GM12873 (cell line): ENCODE results near the gene TRDN.

Source experiments
- TF ChIP-seq, protein P1 (sequence below): IDR thresholded peaks from 2 replicates; pipeline ENCODE4 v1.5.1; 2012; ENCODE audit warnings: low read depth, mild to moderate bottlenecking, moderate library complexity, low read length, control low read depth; ENCODE audit not compliant: insufficient read depth; ENCODE audit errors: missing control alignments

The TRDN gene

DNA sequence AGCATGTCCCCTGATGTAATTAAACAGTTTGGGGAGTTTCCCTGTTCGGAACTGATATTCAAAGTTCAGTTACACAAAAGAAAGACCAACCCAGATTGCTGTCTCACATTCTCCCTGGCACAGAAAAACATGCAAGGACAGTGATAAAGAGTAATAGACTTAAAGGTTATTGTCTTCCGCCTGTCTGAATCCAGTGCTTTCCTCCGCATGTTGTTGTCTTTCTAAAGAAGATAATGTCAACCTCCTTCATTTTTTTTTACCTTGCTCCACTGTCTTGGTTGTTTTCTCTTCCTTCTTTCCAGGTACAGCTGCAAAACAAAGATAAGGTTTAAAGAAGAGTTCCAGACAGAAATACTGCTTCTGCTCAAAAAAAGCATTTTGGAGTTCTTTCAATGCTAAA lies 284.5 kb downstream of the TRDN start:
- TF ChIP-seq, protein P1, sequence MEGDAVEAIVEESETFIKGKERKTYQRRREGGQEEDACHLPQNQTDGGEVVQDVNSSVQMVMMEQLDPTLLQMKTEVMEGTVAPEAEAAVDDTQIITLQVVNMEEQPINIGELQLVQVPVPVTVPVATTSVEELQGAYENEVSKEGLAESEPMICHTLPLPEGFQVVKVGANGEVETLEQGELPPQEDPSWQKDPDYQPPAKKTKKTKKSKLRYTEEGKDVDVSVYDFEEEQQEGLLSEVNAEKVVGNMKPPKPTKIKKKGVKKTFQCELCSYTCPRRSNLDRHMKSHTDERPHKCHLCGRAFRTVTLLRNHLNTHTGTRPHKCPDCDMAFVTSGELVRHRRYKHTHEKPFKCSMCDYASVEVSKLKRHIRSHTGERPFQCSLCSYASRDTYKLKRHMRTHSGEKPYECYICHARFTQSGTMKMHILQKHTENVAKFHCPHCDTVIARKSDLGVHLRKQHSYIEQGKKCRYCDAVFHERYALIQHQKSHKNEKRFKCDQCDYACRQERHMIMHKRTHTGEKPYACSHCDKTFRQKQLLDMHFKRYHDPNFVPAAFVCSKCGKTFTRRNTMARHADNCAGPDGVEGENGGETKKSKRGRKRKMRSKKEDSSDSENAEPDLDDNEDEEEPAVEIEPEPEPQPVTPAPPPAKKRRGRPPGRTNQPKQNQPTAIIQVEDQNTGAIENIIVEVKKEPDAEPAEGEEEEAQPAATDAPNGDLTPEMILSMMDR: no peak

DNA sequence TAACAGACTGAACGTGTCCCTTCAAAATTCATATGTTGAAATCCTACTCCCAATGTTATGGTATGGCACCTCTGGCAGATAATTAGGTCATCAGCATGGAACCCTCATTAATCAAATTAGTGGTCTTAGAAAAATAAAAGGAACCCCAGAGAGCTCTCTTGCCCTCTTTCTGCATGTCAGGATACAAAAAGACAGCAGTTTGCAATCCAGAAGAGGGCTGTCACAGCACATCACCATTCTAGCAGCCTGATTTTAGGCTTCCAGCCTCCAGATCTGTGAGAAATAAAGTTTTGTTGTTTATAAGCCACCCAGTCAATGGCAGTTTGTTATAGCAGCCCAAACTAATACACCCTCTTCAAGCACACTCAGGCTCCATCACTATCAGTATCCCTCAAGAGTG lies 292.9 kb downstream of the TRDN start:
- TF ChIP-seq, protein P1: no peak

DNA sequence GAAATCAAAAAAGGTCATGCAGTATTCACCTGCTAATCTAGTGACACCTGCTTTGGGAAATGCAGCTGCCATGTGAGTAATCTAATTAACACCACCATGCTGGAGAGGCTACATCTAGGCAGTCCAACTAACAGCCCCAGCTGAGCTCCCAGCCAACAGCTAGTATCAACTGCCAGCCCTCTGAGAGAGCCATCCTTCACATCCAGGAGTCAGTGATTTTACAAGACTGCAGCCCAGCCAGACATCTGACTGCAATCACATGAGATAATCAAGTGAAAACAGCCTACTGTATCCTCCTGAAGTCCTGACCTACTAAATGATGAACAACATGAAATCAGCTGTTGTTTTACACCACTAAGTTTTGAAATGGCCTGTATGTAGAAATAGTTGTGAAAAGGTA lies 298.4 kb downstream of the TRDN start:
- TF ChIP-seq, protein P1: no peak

DNA sequence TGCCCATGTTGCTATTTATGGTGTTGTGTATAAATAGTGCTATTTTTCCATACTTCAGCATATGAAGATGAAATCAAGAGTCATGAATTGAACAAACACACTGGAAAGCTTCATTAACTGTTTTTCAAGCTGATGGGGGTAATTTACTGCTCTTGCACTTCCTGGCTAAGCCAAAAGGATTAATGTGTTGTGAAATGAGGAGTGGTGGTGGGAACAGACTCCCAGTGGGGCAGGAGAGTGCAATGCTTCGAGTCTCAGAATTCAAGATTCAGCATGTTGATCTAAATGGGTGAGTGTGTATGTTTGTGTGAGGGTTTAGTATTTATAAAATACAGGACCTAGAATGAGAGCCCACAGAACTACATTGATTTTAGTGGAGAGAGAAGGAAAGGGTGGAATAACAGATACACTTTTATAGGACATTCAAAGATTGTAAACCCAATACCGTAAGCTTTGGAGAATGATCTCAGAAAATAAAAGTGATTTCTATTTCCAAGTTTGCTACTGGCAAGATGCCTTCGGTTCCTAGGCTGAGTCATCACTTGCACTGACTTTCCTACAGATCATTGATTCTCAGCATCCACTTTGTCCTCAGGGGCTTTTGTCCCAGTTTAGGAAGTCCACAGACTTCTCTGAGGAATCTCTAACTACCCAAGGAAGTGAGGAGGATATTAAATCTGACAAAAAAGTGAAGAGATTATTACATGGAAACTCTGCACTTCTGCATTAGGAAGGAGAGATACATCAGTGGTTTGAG lies 303.6 kb downstream of the TRDN start:
- TF ChIP-seq, protein P1: no peak

DNA sequence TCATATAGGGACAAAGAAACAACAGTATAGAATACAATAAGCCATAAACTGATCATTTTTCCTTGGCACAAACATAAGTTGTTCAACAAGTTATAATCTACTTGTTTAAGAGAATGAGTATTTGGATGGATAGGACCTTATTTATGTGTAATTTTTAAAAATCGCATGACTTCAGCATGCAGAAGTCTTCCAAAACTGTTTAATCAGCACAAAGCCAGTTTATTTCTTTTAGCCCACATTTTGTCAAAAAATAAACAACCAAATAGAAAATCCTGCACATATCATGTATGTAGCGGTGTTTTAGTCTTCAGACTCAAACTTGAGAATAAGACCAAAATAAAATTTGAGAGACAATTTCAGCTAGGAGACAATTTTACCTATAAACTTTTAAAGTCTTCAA lies 304.7 kb downstream of the TRDN start:
- TF ChIP-seq, protein P1: no peak

DNA sequence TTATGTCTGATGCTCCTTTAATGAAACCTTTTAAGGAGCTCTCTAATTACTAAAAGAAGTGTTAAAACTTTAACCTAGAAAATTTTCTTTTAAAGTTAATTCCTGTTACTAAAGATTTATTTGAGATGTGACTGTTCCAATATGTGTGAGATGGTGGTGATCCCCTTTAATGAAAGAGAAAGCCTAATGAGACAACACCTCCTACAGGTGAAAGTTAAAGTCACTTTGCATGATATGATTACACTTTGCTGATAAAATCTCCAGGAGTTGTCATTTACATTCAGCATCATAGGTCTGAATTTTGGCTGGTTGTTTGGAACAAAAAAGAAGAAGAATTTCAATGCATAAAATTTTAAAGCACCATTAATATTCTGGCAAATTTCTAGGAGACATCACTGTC lies 307.4 kb downstream of the TRDN start:
- TF ChIP-seq, protein P1: no peak

DNA sequence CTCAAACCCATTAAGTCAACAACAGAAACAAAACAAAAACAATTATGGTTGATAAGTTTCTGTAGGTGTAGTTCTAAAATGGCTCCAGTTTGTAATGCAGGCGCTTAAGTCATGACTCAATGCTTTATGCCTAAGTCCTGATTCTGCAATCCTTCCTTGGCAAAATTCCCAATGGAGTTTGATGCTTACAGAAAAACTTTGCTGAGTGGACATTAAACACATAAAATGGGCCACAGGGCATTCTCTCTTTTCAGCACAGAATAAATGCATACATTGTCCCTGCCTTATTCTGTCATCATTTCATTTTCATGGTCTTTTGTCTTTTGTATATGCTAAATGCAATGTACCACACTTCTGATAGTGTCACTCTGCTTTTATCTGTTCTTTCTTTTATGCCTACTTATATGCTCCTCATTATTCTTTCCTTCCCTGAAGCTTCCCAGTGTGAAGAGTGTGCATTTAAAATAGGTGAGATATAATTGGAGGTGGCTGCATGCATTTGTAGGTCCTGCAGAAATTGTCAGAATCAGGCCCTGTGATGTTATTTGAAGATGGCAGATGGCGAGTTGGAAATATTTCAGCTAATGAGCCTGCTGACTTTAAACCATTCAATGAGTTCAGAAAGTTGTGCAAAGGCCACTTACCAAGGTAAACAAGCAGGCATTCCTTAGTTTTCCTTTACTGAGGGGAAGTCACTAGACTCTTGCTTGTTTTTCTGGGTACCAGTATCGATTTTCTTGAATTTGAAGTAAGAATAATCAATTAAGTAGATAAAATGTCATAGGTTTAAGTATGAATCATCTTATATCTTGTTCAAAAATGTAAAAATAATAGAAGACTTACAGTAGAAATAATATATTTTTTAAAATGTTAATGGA lies 313.1 kb downstream of the TRDN start:
- TF ChIP-seq, protein P1: no peak
